ENCODE data around the gene ST6GALNAC3.

The ST6GALNAC3 gene

DNA sequence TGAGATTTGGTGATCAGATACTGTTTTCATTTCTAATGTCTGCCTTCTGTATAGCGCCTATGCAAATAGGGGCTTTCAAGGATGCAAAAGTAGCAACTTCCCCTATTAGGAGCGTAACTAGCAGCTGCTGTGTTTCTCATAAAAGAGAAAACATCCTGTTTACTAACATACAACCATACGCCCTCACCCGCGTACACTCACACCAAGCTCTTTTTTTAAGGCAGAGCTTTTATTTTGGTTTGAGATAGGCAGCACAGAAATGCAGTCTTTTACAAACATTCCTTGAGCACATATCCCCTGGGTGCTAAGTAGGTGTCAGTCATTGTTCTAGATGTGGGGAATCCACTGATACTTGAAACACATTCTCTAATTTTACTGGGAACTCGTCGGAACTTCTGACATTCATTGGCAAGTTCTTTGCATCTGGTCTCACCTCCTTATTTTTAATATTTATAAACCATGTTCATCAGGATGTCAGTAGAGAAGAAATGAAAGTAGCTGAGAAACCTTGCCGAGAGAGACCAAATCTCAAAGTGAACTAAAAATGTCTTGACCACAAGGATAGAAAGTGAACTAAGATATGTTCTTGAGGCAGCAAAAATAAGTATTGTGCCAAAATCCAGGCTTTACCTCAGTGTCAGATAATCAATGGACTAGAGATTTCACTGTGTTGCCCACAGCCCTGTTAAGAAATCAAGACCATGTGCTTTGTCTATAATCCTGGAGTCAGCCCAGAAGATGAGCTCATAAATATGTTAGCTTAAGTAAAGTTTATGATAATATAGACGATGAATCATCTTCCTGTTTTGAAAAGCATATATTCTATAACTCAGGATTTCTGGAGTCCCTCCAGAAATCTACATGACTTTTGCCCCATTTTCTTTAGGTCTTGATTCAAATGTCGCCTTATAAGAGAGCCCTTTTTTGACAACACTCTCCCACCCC, 350.9 kb downstream of the ST6GALNAC3 start:
- Histone ChIP-seq H3K4me3 (ENCODE audit: low read depth, low read length) (no peak overlapping the region), H3K9me3 (ENCODE audit: control insufficient read depth, insufficient read depth, low read depth, low read length) (no peaks in the 10 kb centered on the region), H3K27ac (ENCODE audit: extremely low read depth, low read depth, low read length) (no peak overlapping the region), H3K4me1 (ENCODE audit: control insufficient read depth, insufficient read depth, low read length) (no peaks in the 10 kb centered on the region; the same call in 1 of the 2 replicates), H3K36me3 (ENCODE audit: control insufficient read depth in 2 of 2, insufficient read depth in 1 of 2, low read length in 2 of 2) (no peaks in the 10 kb centered on the region)
- no peak for TF ChIP-seq ZNF248 (tag by site-specific recombination; IDR thresholded peaks at IDR 0.05)
- no peak for TF ChIP-seq ZXDB (tag by site-specific recombination; IDR thresholded peaks at IDR 0.05)
- no peak for TF ChIP-seq ZNF16 (tag by site-specific recombination; IDR thresholded peaks at IDR 0.05; ENCODE audit: low read depth)
- TF ChIP-seq, protein P1, sequence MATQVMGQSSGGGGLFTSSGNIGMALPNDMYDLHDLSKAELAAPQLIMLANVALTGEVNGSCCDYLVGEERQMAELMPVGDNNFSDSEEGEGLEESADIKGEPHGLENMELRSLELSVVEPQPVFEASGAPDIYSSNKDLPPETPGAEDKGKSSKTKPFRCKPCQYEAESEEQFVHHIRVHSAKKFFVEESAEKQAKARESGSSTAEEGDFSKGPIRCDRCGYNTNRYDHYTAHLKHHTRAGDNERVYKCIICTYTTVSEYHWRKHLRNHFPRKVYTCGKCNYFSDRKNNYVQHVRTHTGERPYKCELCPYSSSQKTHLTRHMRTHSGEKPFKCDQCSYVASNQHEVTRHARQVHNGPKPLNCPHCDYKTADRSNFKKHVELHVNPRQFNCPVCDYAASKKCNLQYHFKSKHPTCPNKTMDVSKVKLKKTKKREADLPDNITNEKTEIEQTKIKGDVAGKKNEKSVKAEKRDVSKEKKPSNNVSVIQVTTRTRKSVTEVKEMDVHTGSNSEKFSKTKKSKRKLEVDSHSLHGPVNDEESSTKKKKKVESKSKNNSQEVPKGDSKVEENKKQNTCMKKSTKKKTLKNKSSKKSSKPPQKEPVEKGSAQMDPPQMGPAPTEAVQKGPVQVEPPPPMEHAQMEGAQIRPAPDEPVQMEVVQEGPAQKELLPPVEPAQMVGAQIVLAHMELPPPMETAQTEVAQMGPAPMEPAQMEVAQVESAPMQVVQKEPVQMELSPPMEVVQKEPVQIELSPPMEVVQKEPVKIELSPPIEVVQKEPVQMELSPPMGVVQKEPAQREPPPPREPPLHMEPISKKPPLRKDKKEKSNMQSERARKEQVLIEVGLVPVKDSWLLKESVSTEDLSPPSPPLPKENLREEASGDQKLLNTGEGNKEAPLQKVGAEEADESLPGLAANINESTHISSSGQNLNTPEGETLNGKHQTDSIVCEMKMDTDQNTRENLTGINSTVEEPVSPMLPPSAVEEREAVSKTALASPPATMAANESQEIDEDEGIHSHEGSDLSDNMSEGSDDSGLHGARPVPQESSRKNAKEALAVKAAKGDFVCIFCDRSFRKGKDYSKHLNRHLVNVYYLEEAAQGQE (tag by site-specific recombination; IDR thresholded peaks at IDR 0.05): no peak
- TF ChIP-seq KLF8 (tag by site-specific recombination; IDR thresholded peaks at IDR 0.05): no peak
- TF ChIP-seq SCRT2 (tag by site-specific recombination; IDR thresholded peaks at IDR 0.05): no peak
- no peak for TF ChIP-seq ZNF830 (tag by site-specific recombination; IDR thresholded peaks at IDR 0.05; ENCODE audit: low read depth)
- TF ChIP-seq ZNF223 (tag by site-specific recombination; IDR thresholded peaks at IDR 0.05): no peak
- no peak for TF ChIP-seq GLIS1 (tag by site-specific recombination; IDR thresholded peaks at IDR 0.05)
- no peak for TF ChIP-seq ZNF747 (tag by site-specific recombination; IDR thresholded peaks at IDR 0.05)
- no peak for TF ChIP-seq ZBTB7A (tag by site-specific recombination; IDR thresholded peaks at IDR 0.05; ENCODE audit: low read depth)
- no peak for TF ChIP-seq ZNF302 (tag by site-specific recombination; IDR thresholded peaks at IDR 0.05; ENCODE audit: low read depth)
- TF ChIP-seq TRIM28 (IDR thresholded peaks at IDR 0.05; ENCODE audit: borderline replicate concordance, low read length): no peak
- no peak for TF ChIP-seq ZNF175 (tag by site-specific recombination; IDR thresholded peaks at IDR 0.05)
- no peak for TF ChIP-seq ZNF169 (tag by site-specific recombination; IDR thresholded peaks at IDR 0.05)
- no peak for TF ChIP-seq YY2 (tag by site-specific recombination; IDR thresholded peaks at IDR 0.05)
- no peak for TF ChIP-seq ZNF670 (tag by site-specific recombination; IDR thresholded peaks at IDR 0.05; ENCODE audit: low read depth)
- TF ChIP-seq ZNF239 (tag by site-specific recombination; IDR thresholded peaks at IDR 0.05): no peak
- CTCF ChIA-PET: interaction anchor here (1.0 kb wide), 1 partner anchor 11 kb away, joined by 3 read pairs; no protein-coding TSS in a partner anchor
- POLR2A ChIA-PET: no interaction called here

DNA sequence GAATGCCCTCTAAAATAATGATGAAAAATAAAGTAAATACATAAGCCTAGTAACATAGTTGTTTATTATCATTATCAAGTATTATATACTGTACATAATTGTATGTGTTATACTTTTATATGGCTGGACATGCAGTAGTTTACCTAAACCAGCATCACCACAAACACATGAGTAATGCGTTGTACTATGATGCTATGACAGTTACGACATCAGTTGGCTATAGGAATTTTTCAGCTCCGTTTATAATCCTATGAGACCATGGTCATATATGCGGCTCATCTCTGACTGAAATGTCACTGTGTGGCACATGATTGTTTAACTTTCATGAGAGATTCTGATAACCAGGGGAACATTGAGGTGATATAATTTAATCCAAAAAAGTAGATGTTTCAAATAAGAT, 352.1 kb downstream of the ST6GALNAC3 start:
- POLR2A ChIA-PET: no interaction called here
- TF ChIP-seq ZNF274 (IDR thresholded peaks at IDR 0.05; ENCODE audit: low read length) (no peak), ZNF274 (tag by site-specific recombination; IDR thresholded peaks at IDR 0.05; ENCODE audit: borderline replicate concordance) (no peak), ZNF391 (tag by site-specific recombination; IDR thresholded peaks at IDR 0.05; ENCODE audit: borderline replicate concordance, low read depth) (no peak), ZNF202 (tag by site-specific recombination; IDR thresholded peaks at IDR 0.05; ENCODE audit: borderline replicate concordance) (no peak), ZNF629 (tag by site-specific recombination; IDR thresholded peaks at IDR 0.05) (no peak), ZNF292 (tag by site-specific recombination; IDR thresholded peaks at IDR 0.05; ENCODE audit: borderline replicate concordance, low read depth) (no peak), ZNF548 (tag by site-specific recombination; IDR thresholded peaks at IDR 0.05) (no peak), ZNF76 (tag by site-specific recombination; IDR thresholded peaks at IDR 0.05; ENCODE audit: borderline replicate concordance, low read depth) (no peak), ZNF140 (tag by site-specific recombination; IDR thresholded peaks at IDR 0.05) (no peak), BCL11B (tag by site-specific recombination; IDR thresholded peaks at IDR 0.05; ENCODE audit: low read depth) (no peak), ZBTB1 (tag by site-specific recombination; IDR thresholded peaks at IDR 0.05) (no peak), MZF1 (tag by site-specific recombination; IDR thresholded peaks at IDR 0.05; ENCODE audit: borderline replicate concordance) (no peak), OVOL3 (tag by site-specific recombination; IDR thresholded peaks at IDR 0.05) (no peak)
- TF ChIP-seq, protein P2, sequence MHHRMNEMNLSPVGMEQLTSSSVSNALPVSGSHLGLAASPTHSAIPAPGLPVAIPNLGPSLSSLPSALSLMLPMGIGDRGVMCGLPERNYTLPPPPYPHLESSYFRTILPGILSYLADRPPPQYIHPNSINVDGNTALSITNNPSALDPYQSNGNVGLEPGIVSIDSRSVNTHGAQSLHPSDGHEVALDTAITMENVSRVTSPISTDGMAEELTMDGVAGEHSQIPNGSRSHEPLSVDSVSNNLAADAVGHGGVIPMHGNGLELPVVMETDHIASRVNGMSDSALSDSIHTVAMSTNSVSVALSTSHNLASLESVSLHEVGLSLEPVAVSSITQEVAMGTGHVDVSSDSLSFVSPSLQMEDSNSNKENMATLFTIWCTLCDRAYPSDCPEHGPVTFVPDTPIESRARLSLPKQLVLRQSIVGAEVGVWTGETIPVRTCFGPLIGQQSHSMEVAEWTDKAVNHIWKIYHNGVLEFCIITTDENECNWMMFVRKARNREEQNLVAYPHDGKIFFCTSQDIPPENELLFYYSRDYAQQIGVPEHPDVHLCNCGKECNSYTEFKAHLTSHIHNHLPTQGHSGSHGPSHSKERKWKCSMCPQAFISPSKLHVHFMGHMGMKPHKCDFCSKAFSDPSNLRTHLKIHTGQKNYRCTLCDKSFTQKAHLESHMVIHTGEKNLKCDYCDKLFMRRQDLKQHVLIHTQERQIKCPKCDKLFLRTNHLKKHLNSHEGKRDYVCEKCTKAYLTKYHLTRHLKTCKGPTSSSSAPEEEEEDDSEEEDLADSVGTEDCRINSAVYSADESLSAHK (tag by site-specific recombination; IDR thresholded peaks at IDR 0.05): no peak

More for the DNA sequence above, 352.1 kb downstream of the ST6GALNAC3 start:
- Histone ChIP-seq H3K9me3 (ENCODE audit: control insufficient read depth, insufficient read depth, low read depth, low read length) (no peaks in the 10 kb centered on the region), H3K36me3 (ENCODE audit: control insufficient read depth in 2 of 2, insufficient read depth in 1 of 2, low read length in 2 of 2) (no peaks in the 10 kb centered on the region), H3K4me1 (ENCODE audit: control insufficient read depth, insufficient read depth, low read length) (no peaks in the 10 kb centered on the region; the same call in 1 of the 2 replicates), H3K4me3 (ENCODE audit: low read depth, low read length) (no peak overlapping the region), H3K27ac (ENCODE audit: extremely low read depth, low read depth, low read length) (no peak overlapping the region)
- CTCF ChIA-PET: no interaction called here

All from HEK293 (cell line).